GM19397 (cell line): ENCODE data around the gene SLC6A12.
"Not testable (repeated sequence)": the region's sequence is repeated elsewhere in the genome, so short reads cannot be mapped to it uniquely, and the experiment has no call there.

Source experiments
- ATAC-seq: cut with Tn5 transposase; IDR thresholded peaks from one replicate; pipeline ENCODE4 v1.9.1; 2021; ENCODE audit warnings: mild to moderate bottlenecking, moderate library complexity; ENCODE audit not compliant: unreplicated experiment

SLC6A12 gene

DNA sequence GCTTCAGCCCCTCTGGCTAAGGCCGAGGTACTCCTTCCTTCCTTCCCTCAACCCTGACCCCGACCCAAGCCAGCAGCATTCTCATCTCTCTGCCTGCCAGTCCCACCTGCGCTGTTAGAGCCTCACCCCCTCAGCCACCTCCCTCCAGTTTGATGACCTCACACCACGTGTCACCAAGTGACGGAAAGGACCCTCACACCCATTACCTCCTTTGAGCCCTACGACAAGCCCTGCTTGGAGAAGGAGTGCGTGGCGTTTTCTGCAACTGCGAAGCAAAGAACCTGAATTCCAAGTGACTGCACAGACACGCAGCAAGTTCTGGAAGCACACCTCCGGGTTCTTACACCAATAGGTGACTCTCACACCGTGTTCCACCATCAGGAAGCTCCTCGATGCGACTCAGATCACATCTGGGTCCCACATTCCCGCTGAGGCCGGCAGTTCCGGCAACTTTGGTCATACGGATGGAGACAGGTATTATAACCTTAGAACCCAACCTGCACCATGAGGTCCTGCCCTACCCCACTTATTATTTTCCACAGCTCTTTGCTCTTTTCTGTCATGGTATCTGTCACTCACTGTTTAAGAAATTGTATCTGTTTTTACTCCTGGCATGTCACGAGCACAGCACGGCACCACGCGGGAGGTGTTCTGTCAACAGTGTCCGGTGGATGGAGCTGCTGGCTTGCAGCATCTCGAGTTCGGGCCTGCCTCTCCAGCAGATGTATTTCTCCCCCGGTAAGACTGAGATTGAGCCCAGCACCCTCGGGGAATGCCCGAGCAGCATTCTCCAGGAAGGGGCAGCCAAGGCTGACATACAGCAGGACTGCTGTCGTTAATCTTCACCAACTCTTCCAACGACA lies 5.0 kb upstream of the SLC6A12 start:
- no peak for ATAC-seq

DNA sequence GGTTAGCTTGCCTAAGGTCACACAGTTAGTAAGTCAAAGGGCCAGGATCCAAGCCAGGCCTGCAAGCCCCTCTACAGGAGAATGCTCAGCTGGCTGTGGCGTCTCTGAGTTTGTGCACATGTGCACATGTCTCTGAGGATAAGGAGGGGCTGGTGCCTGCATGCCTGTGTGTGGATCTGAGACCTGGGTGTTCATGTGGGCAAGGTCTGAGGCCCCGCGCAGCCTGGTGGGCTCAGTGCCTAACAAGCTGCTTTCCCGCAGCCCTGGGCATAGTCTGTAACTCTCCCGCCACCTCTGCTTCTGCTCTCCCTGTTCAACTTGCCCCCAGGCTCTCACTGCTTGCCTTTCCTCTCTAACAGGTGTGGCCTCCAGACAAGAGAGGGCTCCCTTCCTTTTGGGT lies 4.3 kb upstream of the SLC6A12 start:
- ATAC-seq = no peak

DNA sequence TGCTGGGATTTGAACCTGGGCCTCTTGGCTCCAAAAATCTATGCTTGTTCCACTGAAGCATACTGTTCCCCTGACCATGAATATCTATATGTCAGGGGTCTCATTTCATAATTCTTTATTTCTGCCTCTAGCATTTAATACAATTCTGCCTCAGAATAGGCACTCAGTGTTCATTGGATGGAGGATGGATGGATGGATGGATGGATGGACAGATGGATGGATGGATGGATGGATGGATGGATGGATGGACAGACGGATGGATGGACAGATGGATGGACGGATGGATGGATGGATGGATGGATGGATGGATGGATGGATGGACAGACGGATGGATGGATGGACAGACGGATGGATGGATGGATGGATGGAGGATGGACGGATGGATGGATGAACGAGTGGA lies 3.1 kb upstream of the SLC6A12 start:
- ATAC-seq = not testable (repeated sequence)

DNA sequence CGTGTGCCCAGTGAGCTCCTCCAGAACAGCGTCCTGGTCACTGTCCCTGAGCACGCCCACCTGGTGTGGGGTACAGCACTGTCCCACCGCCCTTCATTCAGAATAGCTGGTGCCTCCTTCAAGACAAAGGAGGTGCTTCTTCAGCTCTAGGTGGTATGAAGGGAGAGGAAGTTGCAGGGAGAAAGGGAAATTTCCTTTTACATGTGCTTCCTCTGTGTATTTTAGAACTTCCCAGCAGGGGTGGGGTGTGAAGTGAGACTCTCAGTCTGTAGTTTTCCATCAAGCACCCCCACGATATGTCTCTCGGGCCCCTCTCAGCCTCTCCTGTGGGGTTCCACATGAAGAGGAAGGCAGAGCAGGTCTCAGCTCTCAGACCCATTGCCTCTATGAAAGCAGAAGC lies 1.2 kb upstream of the SLC6A12 start:
- ATAC-seq = no peak

DNA sequence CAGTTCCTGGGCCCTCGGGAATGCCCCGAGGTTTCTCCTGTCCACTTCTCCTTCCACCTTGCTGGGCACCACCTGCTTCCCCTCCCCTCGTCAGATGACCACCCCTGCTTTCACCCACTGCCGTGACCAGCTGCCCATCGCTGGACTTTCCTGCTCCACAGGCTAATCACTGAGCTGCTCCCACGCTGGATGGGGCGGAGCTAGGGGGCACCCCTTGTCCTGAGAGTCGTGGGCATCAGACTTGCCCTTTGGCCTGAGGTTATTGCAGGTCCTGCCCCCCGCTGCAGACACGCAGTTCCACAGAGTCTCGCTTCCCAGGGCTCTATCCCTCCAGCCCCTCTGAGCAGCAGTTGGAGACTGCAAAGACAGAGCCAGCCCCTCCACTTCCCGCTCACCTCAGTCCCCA lies 427 bp downstream of the SLC6A12 start:
- no peak for ATAC-seq

DNA sequence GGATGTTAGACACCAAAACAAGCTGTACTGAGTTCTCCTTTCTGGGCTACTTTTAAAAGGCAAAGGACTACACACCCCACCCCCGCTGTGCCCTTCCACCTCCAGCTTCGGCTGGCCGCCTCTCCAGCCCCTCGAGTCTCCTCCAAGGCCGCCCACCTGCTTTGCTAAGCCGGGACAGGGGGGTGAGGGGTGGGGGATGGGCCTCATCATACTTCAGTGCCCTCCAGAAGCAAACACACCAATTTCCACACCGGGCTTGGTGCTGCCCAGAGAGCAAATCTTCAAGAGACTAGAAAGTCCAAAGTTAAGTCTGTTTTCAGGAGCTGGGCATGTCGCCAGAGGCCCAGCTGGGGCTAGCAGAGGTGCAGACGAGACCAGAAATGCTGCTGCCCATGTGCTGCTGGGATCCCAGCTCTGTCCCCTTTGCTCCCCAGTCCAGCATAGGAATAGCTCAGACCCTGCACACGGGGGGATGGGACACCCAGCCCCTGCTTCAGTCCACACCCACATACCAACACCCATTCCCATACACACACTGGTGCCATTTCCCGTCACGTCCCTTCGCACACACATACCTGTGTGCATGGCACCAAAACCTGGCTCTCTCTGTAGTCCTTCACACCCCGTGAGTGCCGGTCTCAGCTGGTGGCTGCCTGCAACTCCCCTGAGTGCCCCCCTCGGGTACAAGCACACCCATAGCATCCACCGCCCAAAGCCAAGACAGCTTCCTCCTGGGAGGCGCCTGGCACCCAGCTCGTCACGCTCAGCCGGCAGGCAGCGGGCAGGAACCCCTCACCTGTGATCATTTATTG lies 1.0 kb downstream of the SLC6A12 start:
- no peak for ATAC-seq

DNA sequence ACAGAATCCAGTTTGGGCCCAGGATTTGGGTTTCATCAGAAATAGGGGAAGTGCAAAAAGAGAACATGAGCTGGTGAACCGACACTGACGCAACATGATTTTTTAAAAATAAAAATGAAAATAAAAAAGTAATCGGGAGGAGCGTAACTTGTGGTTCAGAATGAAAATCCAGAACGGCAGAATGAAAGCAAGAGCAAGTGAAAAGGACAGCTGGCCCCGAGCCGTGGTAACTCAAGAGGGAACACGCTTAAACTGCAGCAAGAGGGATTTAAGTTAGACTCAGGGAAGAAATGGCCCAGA lies 1.6 kb downstream of the SLC6A12 start:
- no peak for ATAC-seq

DNA sequence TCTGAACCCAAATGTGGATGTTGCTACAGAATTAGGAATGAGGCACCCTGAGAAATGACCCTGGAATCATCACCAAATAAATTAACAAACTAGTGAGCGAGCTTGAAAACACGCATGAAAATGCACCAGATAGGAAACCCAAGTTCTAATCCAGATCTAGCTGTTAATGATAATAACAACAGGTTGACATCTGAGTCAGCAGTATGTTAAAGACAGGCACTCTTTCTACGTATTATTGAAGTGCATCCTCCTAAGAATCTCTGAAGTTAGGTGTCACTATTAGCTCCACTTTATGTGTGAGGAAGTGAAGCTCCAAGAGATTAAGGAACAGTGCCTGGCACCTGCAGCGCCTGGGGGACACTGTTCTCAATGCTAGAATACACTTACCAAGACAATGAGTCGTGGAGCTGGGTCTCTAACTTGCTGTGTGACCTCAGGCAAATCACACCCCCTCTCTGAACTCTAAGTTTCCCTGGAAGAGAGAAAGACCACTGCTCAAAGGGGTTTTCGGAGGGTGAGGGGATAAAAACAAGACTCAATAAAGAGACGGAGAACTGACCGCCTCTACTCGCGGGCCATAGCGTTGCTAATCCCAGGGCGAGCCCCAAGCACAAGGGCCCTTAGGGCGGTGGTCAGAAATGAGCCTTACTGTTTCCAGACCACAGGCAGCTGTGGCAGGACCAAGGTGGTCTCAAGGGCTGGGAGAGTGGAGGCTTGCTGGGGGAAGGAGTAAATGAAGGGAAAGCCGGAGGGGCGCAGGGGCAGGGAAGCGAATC lies 2.1 kb downstream of the SLC6A12 start:
- no peak for ATAC-seq

DNA sequence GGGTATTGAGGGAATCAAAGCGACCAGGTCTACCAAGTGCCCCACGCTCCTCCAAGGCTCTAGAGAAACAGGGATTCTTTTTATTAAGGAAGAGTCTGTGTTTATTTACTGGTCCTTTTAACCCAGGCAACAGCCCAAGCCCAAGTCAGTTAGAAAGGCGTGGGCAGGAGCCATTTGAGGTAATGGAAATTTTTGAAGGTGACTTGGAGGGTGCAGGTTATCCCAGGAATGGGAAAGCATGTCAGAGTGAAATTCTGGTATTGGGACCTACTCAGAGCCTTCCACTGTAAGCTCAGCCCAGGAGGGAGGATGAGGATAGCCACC lies 2.9 kb downstream of the SLC6A12 start:
- ATAC-seq = no peak

DNA sequence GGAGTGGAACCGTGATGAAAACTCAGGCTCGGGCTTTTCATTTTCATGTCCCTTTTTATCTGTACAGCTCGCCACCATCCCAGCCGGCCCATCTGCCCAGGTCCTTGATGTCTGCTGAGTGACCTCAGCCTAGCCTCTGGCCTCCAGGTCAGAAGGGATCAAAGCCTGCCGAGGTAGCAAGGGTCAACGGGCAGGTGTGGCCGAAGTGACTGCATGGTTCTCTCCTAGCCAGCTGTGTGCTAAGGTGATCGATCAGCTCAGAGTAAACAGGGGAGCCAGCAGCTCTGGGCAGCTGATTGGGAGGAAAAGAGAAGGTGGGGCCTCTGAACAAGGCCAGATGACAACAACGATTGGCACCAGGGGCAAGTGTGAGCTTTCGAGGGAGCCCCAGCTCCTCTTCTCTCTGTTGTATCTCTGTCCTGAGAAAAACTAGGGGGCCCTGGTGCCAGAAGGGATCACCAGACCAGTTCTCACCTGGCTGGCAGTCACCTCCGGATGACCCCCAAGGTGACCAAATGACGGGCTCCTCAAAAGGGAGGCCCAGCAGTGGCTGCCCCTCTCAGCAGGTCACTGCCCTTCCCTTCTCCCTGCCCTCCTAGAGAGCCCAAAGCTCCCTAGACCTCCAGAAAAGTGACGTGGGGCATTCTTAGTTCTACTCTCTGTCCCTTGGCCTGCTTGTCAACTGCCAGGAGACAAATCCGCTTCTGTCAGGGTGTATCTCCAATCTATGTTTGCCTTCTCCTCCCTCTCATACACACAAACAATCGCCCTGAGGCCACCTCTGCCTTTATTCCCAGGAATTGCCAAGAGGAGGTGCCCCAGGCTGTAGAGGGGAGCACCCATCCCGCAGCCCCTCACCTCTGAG lies 3.4 kb downstream of the SLC6A12 start:
- ATAC-seq = no peak

DNA sequence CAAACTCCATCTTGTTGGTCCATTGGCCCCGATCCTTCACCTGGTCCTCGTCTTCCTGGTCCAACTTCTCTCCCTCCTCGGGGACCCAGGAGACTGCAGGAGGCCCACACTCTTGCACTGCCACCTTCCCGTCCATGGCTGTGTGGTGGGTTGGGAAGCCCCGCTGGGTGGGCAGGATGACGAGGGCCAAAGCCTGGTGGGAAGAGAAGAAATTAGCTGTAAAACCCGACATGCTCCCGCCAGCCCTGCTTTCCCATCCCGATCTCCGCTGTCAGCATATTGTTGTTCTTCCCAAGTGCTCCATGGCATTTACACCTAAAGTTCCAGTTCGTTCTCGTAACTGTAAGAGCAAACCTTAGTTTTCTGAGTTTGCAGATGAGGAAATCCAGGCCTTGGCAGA lies 4.1 kb downstream of the SLC6A12 start:
- ATAC-seq = no peak

DNA sequence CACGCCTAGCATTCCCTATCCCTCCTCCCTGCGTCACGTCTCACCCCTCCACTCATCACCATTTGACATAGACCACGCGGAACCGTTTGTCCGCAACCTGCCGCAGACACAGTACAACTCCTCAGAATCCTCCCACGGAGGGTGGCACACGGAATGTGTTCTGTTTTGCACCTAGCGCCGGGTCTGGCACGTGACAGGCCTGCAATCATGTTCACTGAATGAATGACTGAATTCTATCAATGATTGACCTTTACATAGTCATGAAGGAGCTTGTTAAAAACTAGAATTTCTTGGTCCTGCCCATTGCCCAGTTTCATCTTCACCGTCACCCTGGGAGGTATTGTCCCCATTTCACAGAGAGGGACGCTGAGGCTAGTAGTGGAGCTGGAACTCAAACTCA lies 4.7 kb downstream of the SLC6A12 start:
- no peak for ATAC-seq

DNA sequence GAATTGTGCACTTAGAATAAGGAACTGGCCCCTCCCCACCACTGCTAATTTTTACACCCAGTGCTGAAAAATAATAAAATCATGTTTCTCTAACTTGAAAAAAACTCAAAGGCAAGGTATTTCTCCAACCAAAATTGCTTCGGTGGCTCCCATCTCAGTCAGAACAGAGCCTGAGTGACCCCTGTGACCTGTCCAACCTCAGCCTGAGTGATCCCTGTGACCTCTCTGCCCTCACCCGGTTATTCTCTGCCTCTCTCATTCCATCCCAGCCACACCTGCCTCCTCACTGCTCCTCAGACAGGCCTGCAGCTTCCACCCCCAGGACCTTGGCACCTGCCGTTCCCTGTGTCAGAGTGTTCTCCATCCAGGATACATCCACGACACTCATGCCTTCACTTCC lies 5.1 kb downstream of the SLC6A12 start:
- ATAC-seq = no peak

DNA sequence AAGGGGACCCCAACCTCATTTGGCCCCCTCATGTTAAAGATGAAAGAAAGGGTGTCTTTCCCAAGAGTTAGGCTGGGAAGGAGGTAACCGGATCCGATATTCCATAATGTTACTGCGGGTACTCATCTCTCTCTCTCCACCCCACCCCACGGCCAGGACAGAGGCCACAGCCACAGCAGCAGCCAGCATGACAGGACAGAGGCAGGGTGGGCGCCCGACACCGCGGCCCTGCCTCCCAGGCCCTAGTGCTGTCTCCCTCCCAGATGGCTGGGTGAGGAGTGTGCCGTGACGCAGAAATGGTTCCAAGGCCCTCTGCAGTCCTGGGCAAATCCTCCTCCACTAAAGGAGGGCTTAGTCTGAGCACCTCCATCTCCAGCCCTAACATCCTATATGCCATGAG lies 6.2 kb downstream of the SLC6A12 start:
- ATAC-seq = no peak

DNA sequence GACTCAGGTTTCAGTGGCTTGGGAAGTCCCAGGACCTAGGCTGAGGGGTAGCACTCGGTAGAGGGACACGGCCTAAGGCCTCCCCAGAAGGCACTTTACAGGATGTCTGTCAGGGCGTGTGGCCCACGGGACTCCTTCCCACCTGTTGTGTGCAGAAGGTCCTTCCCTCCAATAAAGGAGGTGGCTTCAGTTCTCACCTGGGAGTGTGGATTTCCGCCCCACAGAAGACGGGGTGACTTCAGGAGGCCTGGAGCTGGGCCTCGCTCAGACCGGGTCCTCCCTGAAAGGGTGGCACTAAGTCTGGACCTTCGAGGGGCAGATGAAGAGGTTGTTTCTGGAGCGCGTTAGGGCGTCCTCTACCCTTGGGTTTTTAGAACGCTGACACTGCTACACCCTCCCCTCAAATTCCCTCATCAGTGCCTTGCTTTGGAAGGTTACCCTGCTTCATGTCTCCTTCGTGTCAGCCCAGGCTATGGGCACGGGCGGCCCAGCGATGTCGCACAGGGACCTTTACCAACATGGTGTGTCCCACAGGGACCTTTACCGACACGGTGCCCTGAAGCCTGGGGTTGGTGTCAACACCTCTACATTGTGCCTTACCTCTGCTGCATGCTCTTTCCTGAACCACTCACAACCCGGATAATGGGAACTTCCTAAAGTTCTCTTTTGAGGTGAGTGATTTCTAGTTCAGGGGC lies 7.1 kb downstream of the SLC6A12 start:
- ATAC-seq = no peak

DNA sequence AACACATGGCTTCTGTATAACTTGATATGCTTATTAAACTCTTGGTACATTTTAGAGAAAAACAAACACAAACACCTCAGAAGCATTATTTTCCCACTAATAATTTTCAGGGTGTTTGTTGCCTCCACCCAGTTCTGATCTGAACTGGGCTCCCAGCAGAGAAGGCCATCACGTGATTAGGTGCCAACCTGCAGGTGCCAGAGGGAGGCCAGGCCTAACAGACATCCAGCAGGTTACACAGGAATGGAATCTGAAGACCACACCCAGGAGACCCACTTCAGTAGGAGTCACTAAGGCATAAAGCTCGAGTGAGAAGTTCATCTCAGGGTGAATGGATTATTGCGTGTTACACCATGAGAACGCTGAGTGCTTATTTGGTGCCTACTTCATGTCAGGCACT lies 8.9 kb downstream of the SLC6A12 start:
- no peak for ATAC-seq

DNA sequence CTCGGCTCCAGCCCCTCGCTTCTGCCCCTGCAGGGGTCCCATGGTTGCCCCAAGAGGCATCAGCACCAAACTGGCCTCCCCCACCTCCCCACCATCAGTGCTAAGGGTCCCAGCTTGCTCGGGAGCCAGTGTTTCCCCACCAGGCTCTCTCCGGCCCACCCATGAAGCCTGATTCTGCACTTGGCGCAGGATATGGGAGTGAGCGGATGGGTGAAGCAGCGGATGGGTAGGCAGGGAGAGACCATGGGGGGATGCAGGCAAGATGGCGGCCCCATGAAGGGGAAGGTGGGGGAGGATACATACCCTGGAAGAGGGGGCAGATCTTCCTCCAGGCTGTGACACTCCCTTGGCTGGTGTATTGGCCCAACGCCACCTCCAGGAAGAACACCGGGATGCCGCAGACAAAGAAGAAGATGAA lies 9.7 kb downstream of the SLC6A12 start:
- ATAC-seq = no peak

DNA sequence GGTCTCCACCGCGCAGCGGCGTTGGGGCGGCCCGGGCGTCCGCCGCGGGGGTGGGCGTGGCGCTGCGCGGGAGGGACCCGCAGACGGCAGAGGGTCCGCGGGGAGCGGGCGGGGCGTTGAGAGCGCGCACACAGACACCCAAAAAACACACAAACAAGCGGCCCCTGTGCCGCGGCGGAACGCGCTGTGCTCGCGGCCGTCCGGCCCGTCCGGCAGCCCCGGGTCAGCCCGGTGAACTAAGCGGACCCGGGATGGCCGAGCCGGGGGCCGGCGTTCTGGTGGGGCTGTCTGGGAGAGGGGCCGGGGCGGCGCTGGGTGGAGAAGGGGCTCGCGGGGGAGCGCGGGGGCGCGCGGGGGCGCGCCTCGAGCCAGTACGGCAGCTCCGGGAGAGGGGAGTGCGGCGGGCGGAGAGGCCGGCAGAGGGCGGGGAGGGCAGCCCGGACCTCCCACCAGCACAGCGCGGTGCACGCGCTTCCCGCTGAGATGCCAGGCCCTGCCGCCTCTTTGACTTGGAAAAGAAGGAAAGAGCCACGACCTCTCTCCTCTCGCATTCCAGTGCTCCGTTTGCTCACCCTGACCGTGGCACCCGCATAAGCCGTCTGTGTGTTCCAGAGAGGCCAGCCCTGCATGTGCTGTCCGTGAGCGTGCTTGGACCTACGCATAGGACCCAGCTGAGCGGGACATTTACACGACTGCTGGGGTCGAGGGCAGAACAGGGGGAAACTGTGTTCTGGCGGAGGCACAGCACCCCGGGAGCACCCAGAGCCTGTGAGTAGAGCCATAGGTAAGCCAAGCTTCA lies 10.3 kb downstream of the SLC6A12 start:
- no peak for ATAC-seq

DNA sequence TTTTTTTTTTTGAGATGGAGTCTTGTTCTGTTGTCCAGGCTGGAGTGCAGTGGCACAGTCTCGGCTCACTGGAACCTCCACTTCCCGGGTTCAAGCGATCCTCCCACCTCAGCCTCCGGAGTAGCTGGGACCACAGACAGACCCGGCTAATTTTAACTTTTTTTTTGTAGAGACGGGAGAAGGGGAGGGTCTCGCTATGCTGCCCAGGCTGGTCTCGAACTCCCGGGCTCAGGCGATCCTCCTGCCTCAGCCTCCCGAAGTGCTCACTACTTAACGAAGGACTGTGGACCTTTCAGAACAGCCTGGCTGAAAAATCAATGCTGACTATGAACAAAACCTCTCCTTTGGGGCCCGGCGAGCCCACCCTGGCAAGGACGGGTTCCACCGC lies 10.9 kb downstream of the SLC6A12 start:
- no peak for ATAC-seq
